Inflammatory macrophage (primary cell): ENCODE results near the gene NRCAM.
A peak's percentile ranks its signal among the peaks of the same experiment; 100 is the strongest.

ENCODE experiments used
- DNase-seq, 2 donors: peaks; one replicate each; pipeline ENCODE4 v3.0.0-alpha.2; 2020 to 2022

The NRCAM gene

GRCh38 chr7:108120933-108121332, 335.3 kb downstream of the NRCAM start:
- DNase-seq = no peak

DNA sequence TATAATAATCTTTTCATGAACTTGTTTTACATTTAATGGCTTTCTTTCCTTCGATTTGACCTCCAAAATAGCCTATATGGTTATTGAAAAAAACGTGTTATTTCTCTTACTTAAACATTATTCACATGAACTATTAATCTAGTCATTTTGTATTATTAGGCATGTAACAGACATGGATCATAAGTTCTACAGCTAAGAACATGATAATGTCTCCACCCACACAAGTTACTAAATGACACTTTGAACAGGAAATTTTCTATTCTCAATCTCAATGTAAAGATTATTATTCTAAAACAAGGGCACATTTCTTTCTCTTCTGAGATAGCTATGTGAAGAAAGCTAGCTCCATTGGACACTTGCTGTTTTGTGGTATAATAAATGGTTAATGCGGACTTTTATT, 336.0 kb downstream of the NRCAM start:
- no peak for DNase-seq

DNA sequence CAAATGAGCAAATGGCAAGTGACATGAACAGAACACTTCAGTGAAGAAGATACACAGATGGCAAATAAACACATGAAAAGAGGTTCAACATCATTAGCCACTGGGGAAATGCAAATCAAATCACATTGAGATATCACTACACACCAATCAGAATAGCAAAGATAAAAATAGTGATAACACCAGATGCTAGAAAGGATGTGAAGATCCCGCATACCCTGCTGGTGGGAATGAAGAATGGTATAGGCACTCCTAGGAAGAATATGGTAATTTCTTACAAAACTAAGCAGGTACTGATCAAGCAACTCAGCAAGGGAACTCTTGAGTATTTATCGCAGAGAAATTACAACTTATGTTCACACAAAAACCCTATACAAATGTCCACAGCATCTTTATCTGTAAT, 337.3 kb downstream of the NRCAM start:
- no peak for DNase-seq

- peak in 1 of 2 donors; percentile 16 for DNase-seq
Measured at GRCh38 chr7:108114117-108114841, 342.0 kb downstream of the NRCAM start.

- DNase-seq = no peak
Measured at GRCh38 chr7:108112683-108113082, 343.6 kb downstream of the NRCAM start.

DNA sequence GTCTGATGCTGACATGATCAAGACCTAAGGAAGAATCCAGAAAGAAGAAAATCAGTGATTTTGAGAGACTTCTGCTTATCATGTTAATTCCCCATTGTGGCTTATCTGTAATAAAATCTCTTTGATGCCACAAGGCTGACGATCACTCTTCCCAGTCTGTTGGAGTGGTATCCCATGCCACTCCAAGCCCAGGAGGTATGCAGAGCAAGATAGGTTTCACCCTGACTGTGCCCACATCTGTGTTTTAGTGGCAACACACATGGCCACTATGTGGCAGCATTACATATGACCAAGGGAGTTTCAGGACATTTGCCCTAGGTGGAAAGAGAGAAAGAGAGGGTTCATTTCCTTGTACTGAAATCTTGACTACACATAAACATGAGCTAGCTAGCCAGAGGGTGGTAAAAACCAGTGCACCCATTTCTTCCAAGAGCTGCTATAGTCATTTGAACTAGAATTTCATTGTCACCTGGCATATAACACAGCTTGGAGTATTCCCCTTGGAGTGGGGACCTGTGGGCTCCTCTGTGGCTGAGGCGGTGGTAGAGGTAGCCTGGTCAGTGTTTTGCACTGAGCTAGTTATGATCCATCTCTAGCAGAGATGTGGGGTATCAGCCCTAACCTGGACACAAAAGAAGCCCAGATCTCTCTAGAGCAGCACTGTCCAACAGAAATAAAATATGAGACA, 346.9 kb downstream of the NRCAM start:
- peak; percentile 18 to 35 for DNase-seq

DNA sequence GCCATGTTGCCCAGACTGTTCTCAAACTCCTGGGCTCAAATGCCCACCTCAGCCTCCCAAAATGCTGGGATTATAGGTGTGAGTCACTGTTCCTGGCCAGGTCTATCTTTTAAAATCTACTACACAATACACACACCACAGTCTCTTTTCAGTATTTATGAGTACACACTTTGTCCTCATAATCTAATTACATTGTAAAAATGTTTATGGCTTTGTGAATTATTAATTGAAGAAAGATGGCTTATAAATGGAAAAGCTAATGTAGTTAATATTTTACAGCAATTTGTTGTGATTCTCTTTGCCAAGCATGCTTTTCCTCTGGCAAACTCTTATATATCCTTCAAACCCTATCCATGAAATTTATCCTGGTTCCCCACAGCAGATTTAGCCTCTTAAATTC, 348.1 kb downstream of the NRCAM start:
- no peak for DNase-seq

GRCh38 chr7:108104324-108104723, 351.9 kb downstream of the NRCAM start:
- DNase-seq = no peak

DNA sequence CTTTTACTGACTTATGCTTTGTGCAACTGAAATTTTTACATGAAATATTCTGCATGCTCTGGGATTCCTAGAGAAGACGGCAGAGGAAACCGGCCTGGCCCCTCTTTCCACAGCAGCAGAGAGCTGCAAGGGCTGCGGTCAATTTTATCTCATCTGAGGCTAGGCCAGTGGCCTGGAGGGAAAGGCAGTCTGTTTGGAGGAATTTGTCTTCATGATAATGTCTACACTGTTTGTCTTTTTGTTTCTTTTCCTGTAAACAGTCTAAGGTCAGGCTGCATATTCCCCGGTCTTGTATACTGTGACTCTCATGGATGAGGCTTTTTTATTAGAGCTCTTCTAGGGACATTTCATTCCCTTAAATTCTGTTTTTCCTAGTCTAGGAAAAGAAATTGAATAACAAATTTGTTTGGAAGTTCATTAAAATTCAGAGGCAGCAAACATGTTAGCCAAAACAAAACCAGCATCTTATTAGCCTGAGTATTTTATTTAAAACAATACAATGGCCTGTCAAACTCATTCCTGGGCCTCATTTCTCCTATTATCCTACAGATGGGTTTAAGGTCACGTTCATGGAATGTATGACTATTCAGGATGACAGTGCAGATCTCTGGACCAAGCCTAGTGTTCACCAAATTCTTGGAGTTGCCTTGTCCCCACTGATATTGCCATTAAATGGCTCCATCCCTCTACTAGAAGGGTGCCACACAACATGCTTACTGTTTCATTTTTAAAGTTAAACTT, 352.5 kb downstream of the NRCAM start:
- no peak for DNase-seq

- no peak for DNase-seq
Measured at GRCh38 chr7:108102671-108103312, 353.4 kb downstream of the NRCAM start.

- DNase-seq = no peak
Measured at GRCh38 chr7:108101759-108102158, 354.5 kb downstream of the NRCAM start.

GRCh38 chr7:108099713-108100112, 356.5 kb downstream of the NRCAM start:
- no peak for DNase-seq

- no peak for DNase-seq
Measured at GRCh38 chr7:108097703-108098102, 358.5 kb downstream of the NRCAM start.
